Measurements from ENCODE around the gene CBX3. TPM values are rescaled to one million over a fixed set of nuclear protein-coding genes. Genes with fewer than 3 reads are reported as not detected.

The CBX3 gene
- total and polyA plus RNA-seq, 2 of the 13 experiments (the other 11 are each of a cell fraction or from before 2014, with no cell fraction given), result 53.9 to 249 TPM

GRCh38 chr7:26151953-26152781 is 49.4 kb upstream of the CBX3 start, which contains the start of gene NFE2L3 (continued):
- no peak for TF ChIP-seq ZBTB40 (IDR thresholded peaks at IDR 0.05)
- 0 out of 2 replicates have a peak, but pooled peaks have one; percentile 34 for TF ChIP-seq ZBTB40 (CRISPR knock-in tag; IDR thresholded peaks at IDR 0.05)
- no peak for TF ChIP-seq ZNF598 (CRISPR knock-in tag; IDR thresholded peaks at IDR 0.05; ENCODE audit: borderline replicate concordance)
- no peak for TF ChIP-seq RFXANK (CRISPR knock-in tag; IDR thresholded peaks at IDR 0.05)
- no peak for TF ChIP-seq PBX3 (CRISPR knock-in tag; IDR thresholded peaks at IDR 0.05; ENCODE audit: borderline replicate concordance)
- TF ChIP-seq ZNF512 (CRISPR knock-in tag; IDR thresholded peaks at IDR 0.05), result no peak
- no peak for TF ChIP-seq TRIM24 (CRISPR knock-in tag; IDR thresholded peaks at IDR 0.05)
- no peak for TF ChIP-seq DBP (CRISPR knock-in tag; IDR thresholded peaks at IDR 0.05; ENCODE audit: not compliant biosample characterization)
- no peak for TF ChIP-seq MAZ (IDR thresholded peaks at IDR 0.05; ENCODE audit: borderline replicate concordance, low read depth, low read length)
- peak; percentile 76; the same call in 1 of the 2 replicates for TF ChIP-seq MAZ (CRISPR knock-in tag; IDR thresholded peaks at IDR 0.05; ENCODE audit: low read depth)
- TF ChIP-seq CTCF (CRISPR knock-in tag; IDR thresholded peaks at IDR 0.05), result peak; percentile 48; the same call in 1 of the 2 replicates
- no peak for TF ChIP-seq ESRRA (CRISPR knock-in tag; IDR thresholded peaks at IDR 0.05; ENCODE audit: low read depth)

Data from HepG2 (cell line).